Measurements from ENCODE around the gene KLF9. TPM values are rescaled to one million over a fixed set of nuclear protein-coding genes. Genes with fewer than 3 reads are reported as not detected.

KLF9 gene
- total RNA-seq = 43.0 and 43.4 TPM in 2 replicates

GRCh38 chr9:70413799-70414775 lies at the start of gene KLF9:
Gene KLF9, minus strand, starts transcription at chr9:70414657. Its CDS starts 1,294 bp downstream, at chr9:70413363.

Other genes starting within 250 kb of the KLF9 start
- gene SMC5, start 155.7 kb downstream of the KLF9 start, total RNA-seq = 10.4 and 12.4 TPM in 2 replicates